ENCODE measurements around the gene SPRR4.

GRCh38 chr1:152940614-152941013 lies 29.8 kb upstream of the SPRR4 start:
- TF ChIP-seq CTCF (IDR thresholded peaks at IDR 0.05; ENCODE audit: poor library complexity) = no peak
- TF ChIP-seq EZH2 (IDR thresholded peaks at IDR 0.05; ENCODE audit: borderline replicate concordance) = no peak

Data from hepatocyte (in vitro differentiated cells).